Adrenal gland (tissue), 12 donors: Measurements from ENCODE around the gene IFT20. TPM values are rescaled to one million over a fixed set of nuclear protein-coding genes. Genes with fewer than 3 reads are reported as not detected.

Source experiments
- DNase-seq, 7 donors: peaks; one replicate each; pipeline ENCODE4 v3.0.0-alpha.2; 2019 to 2020
- H3K27ac ChIP-seq, 5 donors: fragments of 200-600 bp; sonication (generic) in 4 of 5; 1 replicate in 3 of 5; 2 replicates in 2 of 5; pipeline versions ENCODE4 v1.5.1 to v1.8.0; 2016 to 2020; ENCODE audit warnings: mild to moderate bottlenecking in 1 of 5
- H3K27me3 ChIP-seq: fragments of 200-600 bp; 2 replicates; pipeline ENCODE4 v1.8.0; 2021
- H3K36me3 ChIP-seq, 2 donors: fragments of 200-600 bp; replicated peaks in 1 of 2; 1 replicate in 1 of 2; 2 replicates in 1 of 2; pipeline versions ENCODE4 v1.5.1 to v1.8.0; 2018 to 2022
- H3K4me1 ChIP-seq, 2 donors: fragments of 200-600 bp; replicated peaks in 1 of 2; 1 replicate in 1 of 2; 2 replicates in 1 of 2; pipeline versions ENCODE4 v1.5.1 to v1.8.0; 2018 to 2021
- H3K4me3 ChIP-seq, 4 donors: fragments of 200-600 bp; sonication (generic) in 3 of 4; one replicate each; pipeline ENCODE4 v1.5.1; 2016 to 2018
- H3K9me3 ChIP-seq, 3 donors: fragments of 200-600 bp; sonication (generic) in 1 of 3; replicated peaks in 1 of 3; 1 replicate in 2 of 3; 2 replicates in 1 of 3; pipeline versions ENCODE4 v1.5.1 to v1.8.0; 2016 to 2021
- POLR2A ChIP-seq, 2 donors: fragments of 450-650 bp; IDR thresholded peaks; one replicate each; pipeline ENCODE4 v1.6.1; 2017; ENCODE audit warnings: antibody characterized with exemption in 2 of 2, mild to moderate bottlenecking in 2 of 2, moderate library complexity in 1 of 2
- WGBS, 4 donors: extraction: QIAGEN DNeasy Blood & Tissue Kit in 2 of 4; methylation state at CpG; one replicate each; pipeline versions ENCODE4 v1.1.5 to v1.1.7; 2013 to 2017; 5-methylcytosine and 5-hydroxymethylcytosine counted together
- intact Hi-C, 2 donors: fragments of 100-400 bp; cut with DNase I; formaldehyde crosslinking; loops; one replicate each; pipeline versions ENCODE4 v1.14.1 to v1.15.0; 2022 to 2023
- polyA plus RNA-seq, 3 donors: library from polyadenylated mRNA; stranded (reverse); fragments of 200-250 nt in 2 of 3; fragments of 350-450 nt in 1 of 3; fragmentation: Illumina TruSeq in 1 of 3; extraction: RNeasy Lipid Tissue Mini Kit (QIAGEN cat#74804) in 1 of 3; gene quantifications; one replicate each; pipeline ENCODE4 v1.2.3, GENCODE V29; 2013 to 2014
- total RNA-seq, 9 donors: library from RNA; depleted of rRNA in 4 of 9; stranded (reverse); fragments of >200 nt in 4 of 9; fragments of 120-200 nt in 1 of 9; fragmentation: NEBNext Ultra II Directional in 1 of 9; extraction: Animal tissue kit (Norgen Biotek cat#: 25700) in 1 of 9; gene quantifications; one replicate each; pipeline versions ENCODE4 v1.1.0 to v1.2.4, GENCODE V29; 2013 to 2023
- TF ChIP-seq, protein P1 (sequence below), 6 experiments: fragments of 450-650 bp in 4 of 6; fragments of 200-600 bp in 2 of 6; sonication (generic) in 1 of 6; IDR thresholded peaks; 1 replicate in 5 of 6; 2 replicates in 1 of 6; pipeline versions ENCODE4 v1.5.1 to v1.8.0; 2016 to 2021; ENCODE audit warnings: antibody characterized with exemption in 6 of 6, mild to moderate bottlenecking in 2 of 6, moderate library complexity in 1 of 6
- donor health status: healthy with polysubstance abuse.
- donor health status: Bipolar disorder and iron deficiency.
- donor health status: DM: yes; HTN: yes; CAD: no.
- donor health status: DM: no; HTN: no; CAD: no.
- donor health status: DM: no; HTN: no; CAD: no.
- donor health status: DM: yes; HTN: yes; CAD: no.

IFT20 gene
- total and polyA plus RNA-seq, 12 donors: 24.5 to 100 (median 41.2) TPM

DNA sequence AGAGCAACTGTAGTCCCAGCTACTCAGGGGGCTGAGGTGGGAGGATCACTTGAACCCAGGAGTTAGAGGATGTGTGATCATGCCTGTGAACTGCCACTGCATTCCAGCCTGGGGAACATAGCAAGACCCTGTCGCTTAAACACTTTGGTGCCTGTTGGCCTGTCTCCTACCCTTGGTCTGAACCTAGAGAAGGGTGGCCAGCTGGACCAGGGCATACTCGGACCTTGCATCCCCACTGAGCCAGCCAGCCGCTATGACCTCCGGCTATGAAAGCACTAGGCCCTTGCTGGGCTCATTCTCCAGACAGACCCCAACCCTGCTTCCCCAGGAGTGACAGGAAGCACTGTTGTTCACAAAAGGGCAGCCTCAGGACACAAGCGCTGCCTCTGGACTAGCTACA lies 4.6 kb downstream of the IFT20 start:
- Histone ChIP-seq H3K4me1 (peaks cover 0 to 20% of the 10 kb centered on the region in 2 donors), H3K4me3 (no peak overlapping the region), H3K27ac (no peak overlapping the region), H3K36me3 (peaks cover 0 to 43% of the 10 kb centered on the region in 2 donors), H3K27me3 (no peaks in the 10 kb centered on the region), H3K9me3 (no peaks in the 10 kb centered on the region)
- 91 to 100% (median 95%) methylated on average over 4 to 5 of the region's 5 CpGs for WGBS, 4 donors
- intact Hi-C loops: no loop called here
- peak in 3 of 7 donors; percentile 12 to 45 (median 16) for DNase-seq
- TF ChIP-seq POLR2A (IDR thresholded peaks at IDR 0.05): no peak
- TF ChIP-seq, protein P1, sequence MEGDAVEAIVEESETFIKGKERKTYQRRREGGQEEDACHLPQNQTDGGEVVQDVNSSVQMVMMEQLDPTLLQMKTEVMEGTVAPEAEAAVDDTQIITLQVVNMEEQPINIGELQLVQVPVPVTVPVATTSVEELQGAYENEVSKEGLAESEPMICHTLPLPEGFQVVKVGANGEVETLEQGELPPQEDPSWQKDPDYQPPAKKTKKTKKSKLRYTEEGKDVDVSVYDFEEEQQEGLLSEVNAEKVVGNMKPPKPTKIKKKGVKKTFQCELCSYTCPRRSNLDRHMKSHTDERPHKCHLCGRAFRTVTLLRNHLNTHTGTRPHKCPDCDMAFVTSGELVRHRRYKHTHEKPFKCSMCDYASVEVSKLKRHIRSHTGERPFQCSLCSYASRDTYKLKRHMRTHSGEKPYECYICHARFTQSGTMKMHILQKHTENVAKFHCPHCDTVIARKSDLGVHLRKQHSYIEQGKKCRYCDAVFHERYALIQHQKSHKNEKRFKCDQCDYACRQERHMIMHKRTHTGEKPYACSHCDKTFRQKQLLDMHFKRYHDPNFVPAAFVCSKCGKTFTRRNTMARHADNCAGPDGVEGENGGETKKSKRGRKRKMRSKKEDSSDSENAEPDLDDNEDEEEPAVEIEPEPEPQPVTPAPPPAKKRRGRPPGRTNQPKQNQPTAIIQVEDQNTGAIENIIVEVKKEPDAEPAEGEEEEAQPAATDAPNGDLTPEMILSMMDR (IDR thresholded peaks at IDR 0.05): no peak

DNA sequence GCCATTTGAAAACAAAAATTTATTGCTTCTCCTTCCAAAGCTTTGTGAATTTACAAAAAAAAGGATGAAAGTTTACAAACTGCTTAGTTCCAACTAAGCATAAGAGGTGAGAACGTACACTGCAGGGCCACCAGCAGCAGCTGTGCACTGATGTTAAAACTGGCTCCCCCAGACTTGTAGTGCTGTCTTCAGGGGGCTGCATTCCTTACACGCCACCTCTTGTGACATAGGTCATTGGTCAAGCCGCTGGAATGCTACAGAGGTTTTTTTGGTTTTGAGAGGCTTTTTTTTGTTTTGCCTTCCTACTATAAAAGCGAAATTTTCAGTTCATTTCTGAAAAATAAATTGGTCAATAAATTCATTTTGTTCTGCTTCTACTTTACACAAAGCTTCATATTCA lies 6.9 kb downstream of the IFT20 start:
- peaks cover 0 to 43% of the 10 kb centered on the region in 2 donors for H3K36me3 ChIP-seq
- peaks cover 0 to 10% of the 10 kb centered on the region in 2 donors for H3K4me1 ChIP-seq
- no peak overlapping the region for H3K27ac ChIP-seq
- intact Hi-C loops: no loop called here
- H3K9me3 ChIP-seq: no peaks in the 10 kb centered on the region
- no peak for TF ChIP-seq POLR2A (IDR thresholded peaks at IDR 0.05)
- TF ChIP-seq, protein P1 (IDR thresholded peaks at IDR 0.05): no peak
- H3K27me3 ChIP-seq: no peaks in the 10 kb centered on the region
- no peak overlapping the region for H3K4me3 ChIP-seq
- WGBS, 4 donors: 68 to 87% (median 75%) methylated on average over 4 of the region's 4 CpGs
- peak in 2 of 7 donors; percentile 4 to 10 for DNase-seq

DNA sequence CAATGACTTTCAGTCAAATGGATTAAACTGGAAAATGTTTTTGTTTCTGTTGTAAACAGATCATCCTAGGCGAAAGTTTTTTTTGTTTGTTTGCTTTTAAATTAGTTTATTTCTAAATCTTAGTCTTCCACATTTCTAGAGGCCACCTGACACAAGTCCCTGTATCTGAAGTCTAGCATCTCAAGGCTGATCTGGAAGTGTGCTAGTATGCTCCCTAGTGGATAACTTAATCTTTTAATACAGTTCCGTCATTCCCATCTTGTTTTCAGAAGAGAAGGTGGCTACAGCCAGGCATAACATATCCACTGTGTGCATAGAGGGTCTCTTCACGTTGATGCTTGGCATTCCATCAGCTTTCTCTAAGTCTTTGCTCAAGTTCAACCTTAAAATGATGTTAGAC lies 7.6 kb downstream of the IFT20 start:
- intact Hi-C loops: no loop called here
- TF ChIP-seq, protein P1 (IDR thresholded peaks at IDR 0.05): no peak
- no peak for TF ChIP-seq POLR2A (IDR thresholded peaks at IDR 0.05)
- Histone ChIP-seq H3K27me3 (no peaks in the 10 kb centered on the region), H3K4me3 (no peak overlapping the region), H3K9me3 (no peaks in the 10 kb centered on the region), H3K36me3 (peaks cover 0 to 43% of the 10 kb centered on the region in 2 donors), H3K27ac (no peak overlapping the region), H3K4me1 (peaks cover 0 to 9% of the 10 kb centered on the region in 2 donors)
- WGBS, 4 donors: 61 to 67% (median 63%) methylated on average over 3 of the region's 3 CpGs
- no peak for DNase-seq

DNA sequence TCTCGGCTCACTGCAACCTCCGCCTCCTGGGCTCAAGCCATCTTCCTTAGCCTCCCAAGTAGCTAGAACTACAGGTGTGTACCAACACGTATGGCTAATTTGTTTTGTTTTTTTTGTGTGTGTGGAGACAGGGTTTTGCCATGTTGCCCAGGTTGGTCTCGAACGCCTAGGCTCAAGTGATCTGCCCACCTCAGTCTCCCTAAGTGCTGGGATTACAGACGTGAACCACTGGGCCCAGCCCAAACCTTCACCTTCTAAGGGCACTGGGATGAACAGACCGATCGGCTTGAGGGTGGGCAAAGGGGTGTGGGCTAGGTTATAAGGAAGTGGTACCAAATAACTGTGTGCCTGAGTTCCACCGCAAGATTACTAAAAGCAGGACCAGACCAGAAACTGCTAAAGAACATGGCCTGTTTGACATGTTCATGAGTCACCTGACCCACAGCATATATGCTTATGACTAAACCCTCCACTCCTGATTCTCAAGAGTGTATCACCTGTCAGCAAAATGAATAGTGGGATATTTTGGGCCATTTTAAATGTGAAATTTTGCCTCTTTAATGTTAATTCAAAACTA lies 8.2 kb downstream of the IFT20 start:
- H3K9me3 ChIP-seq: no peaks in the 10 kb centered on the region
- intact Hi-C loops: no loop called here
- peaks cover 0 to 9% of the 10 kb centered on the region in 2 donors for H3K4me1 ChIP-seq
- no peak overlapping the region for H3K4me3 ChIP-seq
- DNase-seq: peak in 1 of 7 donors; percentile 6
- no peak overlapping the region for H3K27ac ChIP-seq
- peaks cover 0 to 43% of the 10 kb centered on the region in 2 donors for H3K36me3 ChIP-seq
- H3K27me3 ChIP-seq: no peaks in the 10 kb centered on the region
- 92 to 97% (median 93%) methylated on average over 9 of the region's 9 CpGs for WGBS, 4 donors
- no peak for TF ChIP-seq POLR2A (IDR thresholded peaks at IDR 0.05)
- TF ChIP-seq, protein P1 (IDR thresholded peaks at IDR 0.05): no peak
